Measurements from ENCODE around the gene EVL. TPM values are rescaled to one million over a fixed set of nuclear protein-coding genes. Genes with fewer than 3 reads are reported as not detected.

The EVL gene
- total and polyA plus RNA-seq, 10 of the 15 experiments (the other 5 are each of a cell fraction or from before 2014, with no cell fraction given): 11.9 to 341 (median 89.8) TPM

GRCh38 chr14:100058777-100059437 is 6.3 kb upstream of the EVL start (continued):
- TF ChIP-seq MLLT1 (IDR thresholded peaks at IDR 0.05) (no peak), SMC3 (IDR thresholded peaks at IDR 0.05; ENCODE audit: borderline replicate concordance, low read length) (peak; percentile 2; the same call in 1 of the 2 replicates), CHD2 (IDR thresholded peaks at IDR 0.05; ENCODE audit: borderline replicate concordance, low read depth, low read length) (no peak), FOXK2 (IDR thresholded peaks at IDR 0.05) (no peak), SP1 (IDR thresholded peaks at IDR 0.05; ENCODE audit: low read depth, low read length) (no peak), SIX5 (IDR thresholded peaks at IDR 0.05; ENCODE audit: low read depth, low read length, severe bottlenecking) (no peak), SUZ12 (IDR thresholded peaks at IDR 0.05; ENCODE audit: unreplicated experiment) (no peak), ZNF384 (IDR thresholded peaks at IDR 0.05; ENCODE audit: borderline replicate concordance, low read depth, low read length) (no peak), LARP7 (IDR thresholded peaks at IDR 0.05) (no peak)
- TF ChIP-seq, protein P1, sequence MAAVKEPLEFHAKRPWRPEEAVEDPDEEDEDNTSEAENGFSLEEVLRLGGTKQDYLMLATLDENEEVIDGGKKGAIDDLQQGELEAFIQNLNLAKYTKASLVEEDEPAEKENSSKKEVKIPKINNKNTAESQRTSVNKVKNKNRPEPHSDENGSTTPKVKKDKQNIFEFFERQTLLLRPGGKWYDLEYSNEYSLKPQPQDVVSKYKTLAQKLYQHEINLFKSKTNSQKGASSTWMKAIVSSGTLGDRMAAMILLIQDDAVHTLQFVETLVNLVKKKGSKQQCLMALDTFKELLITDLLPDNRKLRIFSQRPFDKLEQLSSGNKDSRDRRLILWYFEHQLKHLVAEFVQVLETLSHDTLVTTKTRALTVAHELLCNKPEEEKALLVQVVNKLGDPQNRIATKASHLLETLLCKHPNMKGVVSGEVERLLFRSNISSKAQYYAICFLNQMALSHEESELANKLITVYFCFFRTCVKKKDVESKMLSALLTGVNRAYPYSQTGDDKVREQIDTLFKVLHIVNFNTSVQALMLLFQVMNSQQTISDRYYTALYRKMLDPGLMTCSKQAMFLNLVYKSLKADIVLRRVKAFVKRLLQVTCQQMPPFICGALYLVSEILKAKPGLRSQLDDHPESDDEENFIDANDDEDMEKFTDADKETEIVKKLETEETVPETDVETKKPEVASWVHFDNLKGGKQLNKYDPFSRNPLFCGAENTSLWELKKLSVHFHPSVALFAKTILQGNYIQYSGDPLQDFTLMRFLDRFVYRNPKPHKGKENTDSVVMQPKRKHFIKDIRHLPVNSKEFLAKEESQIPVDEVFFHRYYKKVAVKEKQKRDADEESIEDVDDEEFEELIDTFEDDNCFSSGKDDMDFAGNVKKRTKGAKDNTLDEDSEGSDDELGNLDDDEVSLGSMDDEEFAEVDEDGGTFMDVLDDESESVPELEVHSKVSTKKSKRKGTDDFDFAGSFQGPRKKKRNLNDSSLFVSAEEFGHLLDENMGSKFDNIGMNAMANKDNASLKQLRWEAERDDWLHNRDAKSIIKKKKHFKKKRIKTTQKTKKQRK (IDR thresholded peaks at IDR 0.05; ENCODE audit: low read depth, low read length): no peak

Measured in GM12878 (cell line).